Chondrocyte (in vitro differentiated cells): ENCODE results near the gene FLRT1. TPM values are rescaled to one million over a fixed set of nuclear protein-coding genes. Genes with fewer than 3 reads are reported as not detected.

Source experiments
- DNase-seq: peaks from one replicate; pipeline ENCODE4 v3.0.0; 2021; ENCODE audit warnings: mixed read lengths, low spot score
- H3K27ac Mint-ChIP-seq: one replicate; pipeline ENCODE4 v1.8.0; 2021; ENCODE audit warnings: mild to moderate bottlenecking, moderate library complexity, mixed read lengths; ENCODE audit not compliant: unreplicated experiment
- H3K27me3 Mint-ChIP-seq: 2 replicates; pipeline ENCODE4 v1.8.0; 2021; ENCODE audit warnings: low read depth, mixed read lengths
- H3K36me3 Mint-ChIP-seq: 2 replicates; pipeline ENCODE4 v1.8.0; 2021; ENCODE audit warnings: low read depth, mixed read lengths
- H3K4me1 Mint-ChIP-seq: 2 replicates; pipeline ENCODE4 v1.8.0; 2021; ENCODE audit warnings: low read depth, mild to moderate bottlenecking, mixed read lengths
- H3K4me3 Mint-ChIP-seq: one replicate; pipeline ENCODE4 v1.8.0; 2021; ENCODE audit warnings: mild to moderate bottlenecking, moderate library complexity, mixed read lengths; ENCODE audit not compliant: unreplicated experiment
- H3K9me3 Mint-ChIP-seq: 2 replicates; pipeline ENCODE4 v1.8.0; 2021; ENCODE audit warnings: low read depth, mixed read lengths
- total RNA-seq: library from RNA; stranded (reverse); gene quantifications from 3 replicates; pipeline ENCODE4 v1.2.1, GENCODE V29; 2021
- TF ChIP-seq, protein P1 (sequence below): fragments of 200-600 bp; sonication (generic); IDR thresholded peaks from 2 replicates; pipeline ENCODE4 v1.5.0; 2021; ENCODE audit warnings: antibody characterized with exemption, mild to moderate bottlenecking, moderate library complexity

The FLRT1 gene
- total RNA-seq, 1 donor from 2014 or later, result 0.22 TPM

DNA sequence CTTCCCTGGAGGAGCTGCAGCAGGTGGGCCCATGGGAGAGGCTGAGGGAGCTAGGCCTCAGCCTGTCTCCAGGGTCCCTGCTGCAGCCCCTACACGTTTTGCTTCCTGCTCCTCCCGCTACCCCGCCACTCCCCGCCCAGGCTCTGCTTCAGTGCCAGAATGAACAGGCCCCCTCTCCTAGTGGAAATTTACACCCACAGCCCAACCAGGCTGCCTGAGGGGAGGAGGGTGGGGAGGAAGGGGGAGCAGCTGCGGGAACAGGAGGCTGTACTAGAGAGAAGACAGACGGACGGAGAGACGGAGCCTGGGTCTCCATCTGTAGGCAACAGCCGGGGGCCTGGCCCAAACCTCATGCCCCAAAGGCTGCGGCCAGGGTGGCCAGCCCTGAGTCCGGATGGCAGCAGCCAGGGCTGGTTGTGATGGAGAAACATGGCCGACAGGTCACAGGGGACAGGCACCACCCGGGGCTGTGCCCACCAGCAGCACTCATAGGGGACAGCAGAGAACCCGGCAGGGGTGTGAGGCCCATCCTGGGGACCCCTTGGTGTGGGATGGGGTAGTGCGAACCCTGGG, 20.6 kb downstream of the FLRT1 start:
- peaks cover 3% of the 10 kb centered on the region for H3K4me1 Mint-ChIP-seq
- H3K27me3 Mint-ChIP-seq, result peaks cover 2% of the 10 kb centered on the region
- H3K36me3 Mint-ChIP-seq, result no peaks in the 10 kb centered on the region
- H3K9me3 Mint-ChIP-seq, result no peaks in the 10 kb centered on the region
- TF ChIP-seq, protein P1, sequence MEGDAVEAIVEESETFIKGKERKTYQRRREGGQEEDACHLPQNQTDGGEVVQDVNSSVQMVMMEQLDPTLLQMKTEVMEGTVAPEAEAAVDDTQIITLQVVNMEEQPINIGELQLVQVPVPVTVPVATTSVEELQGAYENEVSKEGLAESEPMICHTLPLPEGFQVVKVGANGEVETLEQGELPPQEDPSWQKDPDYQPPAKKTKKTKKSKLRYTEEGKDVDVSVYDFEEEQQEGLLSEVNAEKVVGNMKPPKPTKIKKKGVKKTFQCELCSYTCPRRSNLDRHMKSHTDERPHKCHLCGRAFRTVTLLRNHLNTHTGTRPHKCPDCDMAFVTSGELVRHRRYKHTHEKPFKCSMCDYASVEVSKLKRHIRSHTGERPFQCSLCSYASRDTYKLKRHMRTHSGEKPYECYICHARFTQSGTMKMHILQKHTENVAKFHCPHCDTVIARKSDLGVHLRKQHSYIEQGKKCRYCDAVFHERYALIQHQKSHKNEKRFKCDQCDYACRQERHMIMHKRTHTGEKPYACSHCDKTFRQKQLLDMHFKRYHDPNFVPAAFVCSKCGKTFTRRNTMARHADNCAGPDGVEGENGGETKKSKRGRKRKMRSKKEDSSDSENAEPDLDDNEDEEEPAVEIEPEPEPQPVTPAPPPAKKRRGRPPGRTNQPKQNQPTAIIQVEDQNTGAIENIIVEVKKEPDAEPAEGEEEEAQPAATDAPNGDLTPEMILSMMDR, result no peak
- no peak overlapping the region for H3K27ac Mint-ChIP-seq
- H3K4me3 Mint-ChIP-seq, result no peak overlapping the region
- no peak for DNase-seq

DNA sequence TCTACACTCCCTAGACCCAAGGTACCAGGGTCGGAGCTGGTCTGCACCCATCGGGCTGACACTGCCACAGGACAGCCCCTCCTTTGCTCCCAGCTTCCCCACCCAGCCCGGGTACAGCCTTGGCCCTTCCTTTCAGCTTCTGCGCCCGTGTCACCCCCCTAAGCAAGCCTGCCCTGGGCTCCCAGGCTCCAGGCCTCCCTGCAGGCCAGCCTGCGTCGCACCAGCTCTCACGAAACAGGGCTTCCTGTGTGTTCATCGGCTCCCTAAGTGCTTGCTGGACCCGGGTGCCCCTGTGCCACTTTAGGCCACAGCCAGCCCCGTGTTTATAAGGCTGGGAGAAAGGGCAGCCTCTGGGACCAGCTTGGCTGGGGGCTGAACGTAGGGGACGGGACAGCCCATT, 21.1 kb downstream of the FLRT1 start:
- Mint-ChIP-seq H3K27ac (no peak overlapping the region), H3K9me3 (no peaks in the 10 kb centered on the region), H3K4me3 (no peak overlapping the region), H3K36me3 (no peaks in the 10 kb centered on the region), H3K4me1 (peaks cover 3% of the 10 kb centered on the region), H3K27me3 (peaks cover 2% of the 10 kb centered on the region)
- TF ChIP-seq, protein P1, result no peak
- no peak for DNase-seq

DNA sequence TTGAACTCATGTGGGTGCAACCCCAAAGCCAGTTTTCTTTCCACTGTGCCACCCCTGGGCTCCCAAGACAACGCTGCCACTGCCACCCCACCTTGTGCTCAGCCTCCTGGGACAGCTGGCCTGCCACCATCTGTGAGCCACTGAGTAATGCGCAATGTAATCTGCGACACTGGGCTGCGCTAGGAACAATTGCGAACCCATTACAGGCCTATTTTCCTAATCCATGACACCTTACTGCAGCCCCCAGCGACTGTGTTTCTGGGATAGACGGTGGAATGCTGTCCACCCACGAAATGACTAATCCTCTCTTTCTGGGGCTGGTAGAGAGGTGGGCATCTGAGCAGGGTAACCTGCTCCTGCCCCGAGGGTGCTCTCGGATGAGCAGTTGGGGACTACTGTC, 22.2 kb downstream of the FLRT1 start:
- H3K27me3 Mint-ChIP-seq, result peaks cover 2% of the 10 kb centered on the region
- no peaks in the 10 kb centered on the region for H3K36me3 Mint-ChIP-seq
- TF ChIP-seq, protein P1, result no peak
- no peak overlapping the region for H3K27ac Mint-ChIP-seq
- H3K9me3 Mint-ChIP-seq, result no peaks in the 10 kb centered on the region
- peaks cover 3% of the 10 kb centered on the region for H3K4me1 Mint-ChIP-seq
- DNase-seq, result no peak
- H3K4me3 Mint-ChIP-seq, result no peak overlapping the region

DNA sequence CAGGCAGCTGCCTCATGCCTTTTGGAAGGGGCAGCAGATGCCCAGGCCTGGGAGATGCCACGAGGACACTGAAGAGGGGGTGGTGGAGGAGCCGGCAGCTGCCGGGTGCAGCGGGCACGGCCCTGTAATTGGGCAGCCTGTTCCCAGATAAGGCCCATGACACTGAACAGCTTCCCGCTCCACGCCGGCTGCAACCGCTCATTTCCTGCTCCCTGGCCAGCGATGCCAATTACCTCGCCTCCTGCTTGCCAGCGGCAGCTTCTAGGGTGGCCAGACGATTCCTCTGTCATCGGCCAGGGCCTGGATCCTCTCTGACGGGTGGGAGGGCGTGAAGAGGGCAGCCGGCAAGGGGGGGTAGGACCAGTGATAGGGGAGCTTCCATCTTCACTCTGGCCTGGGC, 22.8 kb downstream of the FLRT1 start:
- TF ChIP-seq, protein P1, result no peak
- H3K4me1 Mint-ChIP-seq, result peaks cover 3% of the 10 kb centered on the region
- no peaks in the 10 kb centered on the region for H3K9me3 Mint-ChIP-seq
- no peak overlapping the region for H3K27ac Mint-ChIP-seq
- H3K27me3 Mint-ChIP-seq, result peaks cover 2% of the 10 kb centered on the region
- DNase-seq, result no peak
- no peaks in the 10 kb centered on the region for H3K36me3 Mint-ChIP-seq
- H3K4me3 Mint-ChIP-seq, result no peak overlapping the region

DNA sequence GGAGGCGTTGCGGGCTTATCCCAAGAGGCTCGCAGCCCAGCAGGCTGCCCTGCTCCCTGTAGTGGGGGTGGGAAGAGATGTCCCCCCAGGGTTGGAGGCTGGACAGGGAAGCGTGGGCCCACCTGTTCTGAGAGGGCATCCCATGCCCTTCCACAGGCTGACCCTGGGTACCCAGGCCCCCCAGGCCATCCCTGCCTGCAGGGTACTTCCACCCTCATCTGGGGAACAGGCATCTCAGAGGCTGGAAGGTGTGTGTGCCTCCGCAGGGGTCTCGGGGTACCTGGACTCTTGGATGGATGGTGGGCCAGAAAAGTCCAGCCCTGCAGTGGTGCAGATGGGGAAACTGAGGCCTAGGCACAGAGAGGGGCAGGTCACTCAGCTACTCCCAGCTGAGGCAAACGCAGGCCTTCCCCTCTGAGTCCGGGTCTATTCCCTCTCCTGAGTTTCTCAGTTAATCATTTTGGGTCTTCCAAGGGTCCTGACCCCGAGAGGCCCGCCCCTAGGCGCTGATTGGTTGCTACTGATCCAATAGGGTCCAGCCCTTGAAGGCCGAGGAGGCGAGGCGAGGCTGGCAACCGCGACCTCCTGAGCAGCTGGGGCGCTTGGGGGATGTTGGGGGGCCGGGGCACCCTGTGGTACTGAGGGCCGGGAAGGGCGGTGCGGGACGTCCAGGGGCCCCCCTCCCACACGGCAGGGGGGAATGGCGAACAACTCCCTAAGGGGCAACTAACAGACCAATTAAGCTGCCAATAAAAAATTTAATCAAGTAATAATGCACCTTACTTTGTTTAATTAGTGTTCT, 23.8 kb downstream of the FLRT1 start:
- H3K4me3 Mint-ChIP-seq, result no peak overlapping the region
- no peaks in the 10 kb centered on the region for H3K36me3 Mint-ChIP-seq
- no peaks in the 10 kb centered on the region for H3K9me3 Mint-ChIP-seq
- H3K27ac Mint-ChIP-seq, result no peak overlapping the region
- DNase-seq, result no peak
- TF ChIP-seq, protein P1, result no peak
- peaks cover 3% of the 10 kb centered on the region for H3K4me1 Mint-ChIP-seq
- H3K27me3 Mint-ChIP-seq, result no peaks in the 10 kb centered on the region
